Hepatocyte (in vitro differentiated cells): Measurements from ENCODE around the gene SCPEP1. TPM values are rescaled to one million over a fixed set of nuclear protein-coding genes. Genes with fewer than 3 reads are reported as not detected.

Experiments
- DNase-seq: peaks from one replicate; pipeline ENCODE4 v3.0.0-alpha.2; 2016; ENCODE audit warnings: low spot score
- H2AFZ ChIP-seq: fragments of 200-600 bp; sonication (generic); 2 replicates; pipeline ENCODE4 v1.6.0; 2016; ENCODE audit warnings: antibody characterized with exemption, mild to moderate bottlenecking
- H3K27ac ChIP-seq: fragments of 200-600 bp; sonication (generic); 2 replicates; pipeline ENCODE4 v1.5.1; 2016; ENCODE audit warnings: mild to moderate bottlenecking
- H3K27me3 ChIP-seq: fragments of 200-600 bp; sonication (generic); 2 replicates; pipeline ENCODE4 v1.6.1; 2016
- H3K36me3 ChIP-seq: fragments of 200-600 bp; sonication (generic); replicated peaks from 2 replicates; pipeline ENCODE4 v1.5.1; 2016; ENCODE audit warnings: low read depth; ENCODE audit not compliant: insufficient read depth
- H3K4me1 ChIP-seq: fragments of 200-600 bp; sonication (generic); 2 replicates; pipeline ENCODE4 v1.5.1; 2016; ENCODE audit warnings: mild to moderate bottlenecking, moderate library complexity; ENCODE audit not compliant: insufficient read depth
- H3K4me2 ChIP-seq: fragments of 200-600 bp; sonication (generic); 2 replicates; pipeline ENCODE4 v1.6.0; 2016
- H3K4me3 ChIP-seq: fragments of 200-600 bp; sonication (generic); 2 replicates; pipeline ENCODE4 v1.5.1; 2016; ENCODE audit warnings: mild to moderate bottlenecking
- H3K79me2 ChIP-seq: fragments of 200-600 bp; sonication (generic); 2 replicates; pipeline ENCODE4 v1.6.0; 2017; ENCODE audit warnings: mild to moderate bottlenecking
- H3K9me2 ChIP-seq: fragments of 200-600 bp; sonication (generic); replicated peaks from 2 replicates; pipeline ENCODE4 v1.6.0; 2017; ENCODE audit warnings: mild to moderate bottlenecking; ENCODE audit not compliant: insufficient read depth
- H3K9me3 ChIP-seq: fragments of 200-600 bp; sonication (generic); 2 replicates; pipeline ENCODE4 v1.5.1; 2016; ENCODE audit warnings: low read depth, mild to moderate bottlenecking
- H4K20me1 ChIP-seq: fragments of 200-600 bp; sonication (generic); 2 replicates; pipeline ENCODE4 v1.6.0; 2016; ENCODE audit warnings: mild to moderate bottlenecking; ENCODE audit not compliant: insufficient read depth, poor library complexity, severe bottlenecking
- CTCF ChIP-seq: fragments of 200-600 bp; sonication (generic); IDR thresholded peaks from 2 replicates; pipeline ENCODE4 v1.5.1; 2016; ENCODE audit warnings: antibody characterized with exemption, mild to moderate bottlenecking; ENCODE audit not compliant: poor library complexity
- EZH2 ChIP-seq: fragments of 200-600 bp; sonication (generic); IDR thresholded peaks from 2 replicates; pipeline ENCODE4 v1.6.1; 2016; ENCODE audit warnings: antibody characterized with exemption, mild to moderate bottlenecking, borderline replicate concordance
- EZH2phosphoT487 ChIP-seq: fragments of 200-600 bp; sonication (generic); IDR thresholded peaks from one replicate; pipeline ENCODE4 v1.6.1; 2018; ENCODE audit warnings: antibody characterized with exemption, mild to moderate bottlenecking, low read depth, moderate library complexity; ENCODE audit not compliant: unreplicated experiment, severe bottlenecking
- WGBS: methylation state at CpG from one replicate; pipeline ENCODE4 v1.1.6; 2016; ENCODE audit warnings: low lambda C conversion rate; ENCODE audit errors: missing lambda C conversion rate; 5-methylcytosine and 5-hydroxymethylcytosine counted together
- polyA plus RNA-seq: library from polyadenylated mRNA; unstranded; fragments of >200 nt; fragmentation: Nextera tagmentation; extraction: Ambion mirVana; gene quantifications from 2 replicates; pipeline ENCODE4 v1.2.1, GENCODE V29; 2016
- total RNA-seq: library from RNA; depleted of rRNA; stranded (reverse); fragments of >200 nt; gene quantifications from 2 replicates; pipeline ENCODE4 v1.2.3, GENCODE V29; 2014

SCPEP1 gene
- total and polyA plus RNA-seq, 2 experiments from 2014 or later: 81.2 to 90.5 TPM

GRCh38 chr17:56939869-56940484, 38.0 kb upstream of the SCPEP1 start:
- H3K79me2 ChIP-seq: no peaks in the 10 kb centered on the region
- no peaks in the 10 kb centered on the region for H4K20me1 ChIP-seq
- TF ChIP-seq CTCF (peak; percentile 65), EZH2 (no peak), EZH2phosphoT487 (no peak)
- H2AFZ ChIP-seq: no peak overlapping the region
- DNase-seq: peak; percentile 71
- no peak overlapping the region for H3K4me2 ChIP-seq
- peaks cover 8% of the 10 kb centered on the region for H3K36me3 ChIP-seq
- H3K9me3 ChIP-seq: no peaks in the 10 kb centered on the region
- no peaks in the 10 kb centered on the region for H3K4me1 ChIP-seq
- H3K27ac ChIP-seq: no peak overlapping the region
- H3K4me3 ChIP-seq: no peak overlapping the region
- no peaks in the 10 kb centered on the region for H3K27me3 ChIP-seq
- H3K9me2 ChIP-seq: no peaks in the 10 kb centered on the region
- WGBS: 62% methylated on average over 11 of the region's 11 CpGs

- no peaks in the 10 kb centered on the region for H3K36me3 ChIP-seq
- DNase-seq: no peak
- H3K27ac ChIP-seq: no peak overlapping the region
- no peak overlapping the region for H2AFZ ChIP-seq
- no peaks in the 10 kb centered on the region for H3K9me2 ChIP-seq
- H3K4me3 ChIP-seq: no peak overlapping the region
- H3K9me3 ChIP-seq: no peaks in the 10 kb centered on the region
- H3K79me2 ChIP-seq: no peaks in the 10 kb centered on the region
- WGBS: 92% methylated on average over 10 of the region's 10 CpGs
- H4K20me1 ChIP-seq: no peaks in the 10 kb centered on the region
- no peak overlapping the region for H3K4me2 ChIP-seq
- H3K27me3 ChIP-seq: no peaks in the 10 kb centered on the region
- no peaks in the 10 kb centered on the region for H3K4me1 ChIP-seq
- TF ChIP-seq EZH2phosphoT487: no peak
- TF ChIP-seq CTCF: no peak
- no peak for TF ChIP-seq EZH2
These were observed 34.3 kb upstream of the SCPEP1 start for GRCh38 chr17:56943505-56944125.

- no peak overlapping the region for H2AFZ ChIP-seq
- H3K27ac ChIP-seq: no peak overlapping the region
- H3K4me1 ChIP-seq: no peaks in the 10 kb centered on the region
- WGBS: 95% methylated on average over 3 of the region's 3 CpGs
- H3K9me2 ChIP-seq: no peaks in the 10 kb centered on the region
- no peak for DNase-seq
- H3K79me2 ChIP-seq: no peaks in the 10 kb centered on the region
- peaks cover under 1% of the 10 kb centered on the region for H4K20me1 ChIP-seq
- TF ChIP-seq EZH2 (no peak), CTCF (no peak), EZH2phosphoT487 (no peak)
- no peaks in the 10 kb centered on the region for H3K9me3 ChIP-seq
- no peak overlapping the region for H3K4me3 ChIP-seq
- H3K27me3 ChIP-seq: no peaks in the 10 kb centered on the region
- H3K36me3 ChIP-seq: no peaks in the 10 kb centered on the region
- no peak overlapping the region for H3K4me2 ChIP-seq
These were observed 31.9 kb upstream of the SCPEP1 start for GRCh38 chr17:56945938-56946505.
